GM19324 (cell line): ENCODE measurements around the gene GRIFIN.
"Not testable (repeated sequence)": the region's sequence is repeated elsewhere in the genome, so short reads cannot be mapped to it uniquely, and the experiment has no call there.

Experiments used
- ATAC-seq: cut with Tn5 transposase; IDR thresholded peaks from one replicate; pipeline ENCODE4 v1.9.1; 2021; ENCODE audit warnings: mild to moderate bottlenecking, moderate library complexity; ENCODE audit not compliant: unreplicated experiment, low FRiP score

GRIFIN gene

GRCh38 chr7:2461268-2462026, 14.8 kb downstream of the GRIFIN start:
- ATAC-seq = no peak

- no peak for ATAC-seq
These were observed 15.6 kb downstream of the GRIFIN start for GRCh38 chr7:2460641-2461040.

- no peak for ATAC-seq
These were observed 16.0 kb downstream of the GRIFIN start for GRCh38 chr7:2460188-2460587.

GRCh38 chr7:2459674-2460073, 16.5 kb downstream of the GRIFIN start:
- no peak for ATAC-seq

- ATAC-seq = not testable (repeated sequence)
These were observed 22.3 kb downstream of the GRIFIN start for GRCh38 chr7:2453849-2454248.

GRCh38 chr7:2452643-2453270, 23.4 kb downstream of the GRIFIN start:
- no peak for ATAC-seq

GRCh38 chr7:2452074-2452507, 24.1 kb downstream of the GRIFIN start:
- ATAC-seq = peak; percentile 14

- ATAC-seq = peak; percentile 86
These were observed 24.8 kb downstream of the GRIFIN start for GRCh38 chr7:2451171-2452073.

GRCh38 chr7:2450198-2451107, 25.7 kb downstream of the GRIFIN start:
- no peak for ATAC-seq

GRCh38 chr7:2446676-2447075, 29.5 kb downstream of the GRIFIN start:
- no peak for ATAC-seq

- no peak for ATAC-seq
These were observed 30.2 kb downstream of the GRIFIN start for GRCh38 chr7:2445898-2446555.

GRCh38 chr7:2445047-2445446, 31.2 kb downstream of the GRIFIN start:
- no peak for ATAC-seq

- no peak for ATAC-seq
These were observed 31.7 kb downstream of the GRIFIN start for GRCh38 chr7:2444476-2444875.

GRCh38 chr7:2443491-2443890, 32.7 kb downstream of the GRIFIN start:
- no peak for ATAC-seq

- no peak for ATAC-seq
These were observed 34.7 kb downstream of the GRIFIN start for GRCh38 chr7:2441430-2442058.

GRCh38 chr7:2440608-2441245, 35.5 kb downstream of the GRIFIN start:
- ATAC-seq = no peak

- no peak for ATAC-seq
These were observed 37.4 kb downstream of the GRIFIN start for GRCh38 chr7:2438775-2439174.

GRCh38 chr7:2438186-2438585, 38.0 kb downstream of the GRIFIN start:
- no peak for ATAC-seq
